H9 (cell line): Measurements from ENCODE around the gene SERPINE1. TPM values are rescaled to one million over a fixed set of nuclear protein-coding genes. Genes with fewer than 3 reads are reported as not detected.

Experiments
- DNase-seq: peaks from one replicate; pipeline ENCODE4 v3.0.0-alpha.2; 2017
- H2AFZ ChIP-seq: one replicate; pipeline ENCODE4 v1.6.1; 2013; ENCODE audit warnings: mild to moderate bottlenecking, low read length, control low read depth, moderate library complexity
- H2AK5ac ChIP-seq: 2 replicates; pipeline ENCODE4 v1.6.1; 2013; ENCODE audit warnings: low read length, control low read depth, mixed read lengths; ENCODE audit not compliant: insufficient read length
- H2BK120ac ChIP-seq: one replicate; pipeline ENCODE4 v1.6.1; 2013; ENCODE audit warnings: low read depth, mild to moderate bottlenecking, low read length, control low read depth, inconsistent platforms; ENCODE audit not compliant: poor library complexity, severe bottlenecking
- H2BK12ac ChIP-seq: 2 replicates; pipeline ENCODE4 v1.6.1; 2013; ENCODE audit warnings: low read length, control low read depth, mixed read lengths, low read depth; ENCODE audit not compliant: insufficient read length
- H2BK15ac ChIP-seq: 2 replicates; pipeline ENCODE4 v1.6.1; 2013; ENCODE audit warnings: low read depth, low read length, control low read depth
- H2BK20ac ChIP-seq: one replicate; pipeline ENCODE4 v1.6.1; 2013; ENCODE audit warnings: low read depth, mild to moderate bottlenecking, low read length, control low read depth, inconsistent platforms; ENCODE audit not compliant: poor library complexity, severe bottlenecking
- H2BK5ac ChIP-seq: 2 replicates; pipeline ENCODE4 v1.6.1; 2013; ENCODE audit warnings: low read length, control low read depth, mixed read lengths; ENCODE audit not compliant: insufficient read length
- H3K14ac ChIP-seq: 2 replicates; pipeline ENCODE4 v1.6.1; 2013; ENCODE audit warnings: low read length, control low read depth; ENCODE audit not compliant: insufficient read depth
- H3K18ac ChIP-seq: 2 replicates; pipeline ENCODE4 v1.6.1; 2013; ENCODE audit warnings: low read depth, mild to moderate bottlenecking, mixed read lengths, low read length, control low read depth; ENCODE audit not compliant: insufficient read length
- H3K23ac ChIP-seq: 2 replicates; pipeline ENCODE4 v1.6.1; 2013; ENCODE audit warnings: low read length, control low read depth, mixed read lengths, low read depth; ENCODE audit not compliant: insufficient read length
- H3K23me2 ChIP-seq: 2 replicates; pipeline ENCODE4 v1.6.1; 2013; ENCODE audit warnings: low read depth, mild to moderate bottlenecking, mixed read lengths, low read length, control low read depth; ENCODE audit not compliant: insufficient read length, poor library complexity, severe bottlenecking
- H3K27ac ChIP-seq: 2 replicates; pipeline ENCODE4 v1.5.1; 2013; ENCODE audit warnings: low read length, control low read depth, mixed read lengths, low read depth; ENCODE audit not compliant: insufficient read length
- H3K27me3 ChIP-seq: 2 replicates; pipeline ENCODE4 v1.6.1; 2013; ENCODE audit warnings: low read length, control low read depth, inconsistent platforms; ENCODE audit not compliant: insufficient read depth
- H3K4ac ChIP-seq: 2 replicates; pipeline ENCODE4 v1.6.1; 2013; ENCODE audit warnings: low read depth, mild to moderate bottlenecking, control low read depth, inconsistent platforms, low read length, moderate library complexity
- H3K4me1 ChIP-seq: 2 replicates; pipeline ENCODE4 v1.6.1; 2013; ENCODE audit warnings: low read length, control low read depth, inconsistent platforms; ENCODE audit not compliant: insufficient read depth
- H3K4me2 ChIP-seq: 2 replicates; pipeline ENCODE4 v1.6.1; 2013; ENCODE audit warnings: low read length, control low read depth, mixed read lengths; ENCODE audit not compliant: insufficient read length, insufficient read depth
- H3K56ac ChIP-seq: 2 replicates; pipeline ENCODE4 v1.6.1; 2013; ENCODE audit warnings: low read depth, mild to moderate bottlenecking, mixed read lengths, low read length, control low read depth; ENCODE audit not compliant: insufficient read length
- H3K79me1 ChIP-seq: 2 replicates; pipeline ENCODE4 v1.6.1; 2013; ENCODE audit warnings: low read depth, mild to moderate bottlenecking, moderate library complexity, low read length, control low read depth, inconsistent platforms; ENCODE audit not compliant: insufficient read depth, poor library complexity, severe bottlenecking
- H3K79me2 ChIP-seq: 2 replicates; pipeline ENCODE4 v1.6.1; 2013; ENCODE audit warnings: low read length, control low read depth, inconsistent platforms; ENCODE audit not compliant: insufficient read depth
- H3K9ac ChIP-seq: 2 replicates; pipeline ENCODE4 v1.6.1; 2013; ENCODE audit warnings: low read length, control low read depth, mixed read lengths; ENCODE audit not compliant: insufficient read length; ENCODE audit errors: extremely low read depth
- H3K9me3 ChIP-seq: one replicate; pipeline ENCODE4 v1.6.1; 2013; ENCODE audit warnings: low read depth, low read length, inconsistent platforms; ENCODE audit not compliant: control insufficient read depth
- H3T11ph ChIP-seq: one replicate; pipeline ENCODE4 v1.6.1; 2013; ENCODE audit warnings: mild to moderate bottlenecking, low read length, control low read depth, inconsistent platforms
- H4K20me1 ChIP-seq: one replicate; pipeline ENCODE4 v1.6.1; 2013; ENCODE audit not compliant: control insufficient read depth, insufficient read length, insufficient read depth
- H4K5ac ChIP-seq: 2 replicates; pipeline ENCODE4 v1.6.1; 2013; ENCODE audit warnings: low read depth, mild to moderate bottlenecking, mixed read lengths, low read length, control low read depth; ENCODE audit not compliant: insufficient read length
- H4K8ac ChIP-seq: replicated peaks from 2 replicates; pipeline ENCODE4 v1.6.1; 2013; ENCODE audit warnings: low read length, control low read depth, mixed read lengths, low read depth; ENCODE audit not compliant: insufficient read length
- H4K91ac ChIP-seq: 2 replicates; pipeline ENCODE4 v1.6.1; 2013; ENCODE audit warnings: low read depth, mild to moderate bottlenecking, moderate library complexity, mixed read lengths, low read length, control low read depth; ENCODE audit not compliant: insufficient read length
- H3K27ac Mint-ChIP-seq, 3 experiments: 2 replicates in 2 of 3; 3 replicates in 1 of 3; pipeline ENCODE4 v1.8.0; 2020 to 2021; ENCODE audit warnings: mixed read lengths in 3 of 3, mild to moderate bottlenecking in 1 of 3, moderate library complexity in 1 of 3
- H3K27me3 Mint-ChIP-seq: 2 replicates; pipeline ENCODE4 v1.8.0; 2021; ENCODE audit warnings: low read depth, mild to moderate bottlenecking, moderate library complexity, mixed read lengths
- H3K36me3 Mint-ChIP-seq, 3 experiments: 2 replicates in 2 of 3; 3 replicates in 1 of 3; pipeline ENCODE4 v1.8.0; 2020 to 2021; ENCODE audit warnings: low read depth in 3 of 3, mixed read lengths in 3 of 3; ENCODE audit not compliant: insufficient read depth in 1 of 3
- H3K4me1 Mint-ChIP-seq, 2 experiments: 2 replicates each; pipeline ENCODE4 v1.8.0; 2020; ENCODE audit warnings: mixed read lengths in 2 of 2
- H3K4me3 Mint-ChIP-seq, 2 experiments: 2 replicates in 1 of 2; 3 replicates in 1 of 2; pipeline ENCODE4 v1.8.0; 2020 to 2021; ENCODE audit warnings: mild to moderate bottlenecking in 2 of 2, mixed read lengths in 2 of 2, moderate library complexity in 1 of 2
- H3K9me3 Mint-ChIP-seq, 2 experiments: 2 replicates in 1 of 2; 3 replicates in 1 of 2; pipeline ENCODE4 v1.8.0; 2020; ENCODE audit warnings: mild to moderate bottlenecking in 2 of 2, mixed read lengths in 2 of 2, moderate library complexity in 1 of 2
- CTCF ChIP-seq: fragments of 200-600 bp; sonication (generic); conservative IDR thresholded peaks from 3 replicates; pipeline ENCODE4 v1.8.0; 2021; ENCODE audit warnings: antibody characterized with exemption, mild to moderate bottlenecking
- WGBS: extraction: QIAGEN DNeasy Blood & Tissue Kit; methylation state at CpG from one replicate; pipeline ENCODE4 v1.1.7; 2013; ENCODE audit warnings: missing lambda C conversion rate, low lambda C conversion rate, mixed read lengths; ENCODE audit not compliant: insufficient read length; ENCODE audit errors: extremely low coverage; 5-methylcytosine and 5-hydroxymethylcytosine counted together
- total RNA-seq: library from RNA; stranded (reverse); gene quantifications from 2 replicates; pipeline ENCODE4 v1.2.1, GENCODE V29; 2021

Gene SERPINE1
- total RNA-seq, 1 experiment from 2014 or later, result 11.5 TPM

- Histone ChIP-seq H3T11ph (no peak overlapping the region), H4K91ac (no peak overlapping the region), H2BK120ac (no peak overlapping the region), H3K79me1 (no peaks in the 10 kb centered on the region), H2BK20ac (no peak overlapping the region), H3K18ac (no peak overlapping the region), H3K27me3 (no peaks in the 10 kb centered on the region), H2BK12ac (no peak overlapping the region), H2BK15ac (no peak overlapping the region), H2BK5ac (no peak overlapping the region), H3K14ac (no peak overlapping the region), H2AFZ (no peak overlapping the region), H2AK5ac (no peak overlapping the region), H3K4ac (no peak overlapping the region), H3K27ac (no peak overlapping the region), H4K5ac (no peak overlapping the region), H3K4me1 (no peaks in the 10 kb centered on the region), H4K20me1 (no peaks in the 10 kb centered on the region), H3K23me2 (peaks cover 3% of the 10 kb centered on the region), H4K8ac (no peak overlapping the region), H3K9ac (no peak overlapping the region), H3K23ac (no peak overlapping the region), H3K56ac (no peak overlapping the region), H3K4me2 (no peak overlapping the region), H3K9me3 (no peaks in the 10 kb centered on the region), H3K79me2 (no peaks in the 10 kb centered on the region)
- H3K9me3 Mint-ChIP-seq, result no peaks in the 10 kb centered on the region
- DNase-seq, result no peak
- WGBS, result no CpG with 5 or more reads among the region's 15 CpGs
- H3K4me3 Mint-ChIP-seq, result 0 out of 5 replicates have a peak overlapping the region, but pooled peaks of 1 of the 2 experiments have one; percentile 2
- peaks cover 0 to 32% (median 0%) of the 10 kb centered on the region in 3 experiments; a peak in 2 of 7 replicates for H3K36me3 Mint-ChIP-seq
- no peaks in the 10 kb centered on the region; the same call in 1 of the 2 replicates for H3K27me3 Mint-ChIP-seq
- peaks cover 28 to 36% of the 10 kb centered on the region in 2 experiments for H3K4me1 Mint-ChIP-seq
- no peak for TF ChIP-seq CTCF
- H3K27ac Mint-ChIP-seq, result peak overlapping the region; percentile 3 to 86 (median 10); a peak in 4 of 7 replicates
Observed at GRCh38 chr7:101133621-101134398, 6.9 kb downstream of the SERPINE1 start.
